Smooth muscle cell (in vitro differentiated cells): ENCODE results near the gene ROPN1L. TPM values are rescaled to one million over a fixed set of nuclear protein-coding genes. Genes with fewer than 3 reads are reported as not detected.

ENCODE experiments used
- DNase-seq: peaks from one replicate; lab custom pipeline; 2025; ENCODE audit not compliant: unreplicated experiment; lab: John Stamatoyannopoulos, UW
- H2AFZ ChIP-seq: fragments of 200-600 bp; sonication (generic); 2 replicates; pipeline ENCODE4 v1.6.0; 2016; ENCODE audit warnings: antibody characterized with exemption, low read depth, mild to moderate bottlenecking
- H3F3A ChIP-seq: fragments of 200-600 bp; sonication (generic); 2 replicates; pipeline ENCODE4 v1.6.0; 2017; ENCODE audit warnings: antibody characterized with exemption, low read depth
- H3K27ac ChIP-seq: fragments of 200-600 bp; sonication (generic); 2 replicates; pipeline ENCODE4 v1.5.1; 2016; ENCODE audit warnings: low read depth, mild to moderate bottlenecking
- H3K27me3 ChIP-seq: fragments of 200-600 bp; sonication (generic); 2 replicates; pipeline ENCODE4 v1.6.1; 2016; ENCODE audit warnings: low read depth, mild to moderate bottlenecking
- H3K36me3 ChIP-seq: fragments of 200-600 bp; sonication (generic); 2 replicates; pipeline ENCODE4 v1.5.1; 2016; ENCODE audit warnings: low read depth
- H3K4me1 ChIP-seq: fragments of 200-600 bp; sonication (generic); 2 replicates; pipeline ENCODE4 v1.5.1; 2016; ENCODE audit warnings: low read depth
- H3K4me2 ChIP-seq: fragments of 200-600 bp; sonication (generic); 2 replicates; pipeline ENCODE4 v1.6.0; 2016; ENCODE audit warnings: mild to moderate bottlenecking
- H3K4me3 ChIP-seq: fragments of 200-600 bp; sonication (generic); 2 replicates; pipeline ENCODE4 v1.5.1; 2016; ENCODE audit warnings: mild to moderate bottlenecking
- H3K79me2 ChIP-seq: fragments of 200-600 bp; sonication (generic); 2 replicates; pipeline ENCODE4 v1.6.0; 2016; ENCODE audit warnings: low read depth, mild to moderate bottlenecking
- H3K9ac ChIP-seq: fragments of 200-600 bp; sonication (generic); 2 replicates; pipeline ENCODE4 v1.6.0; 2016; ENCODE audit warnings: low read depth
- H3K9me3 ChIP-seq: fragments of 200-600 bp; sonication (generic); replicated peaks from 2 replicates; pipeline ENCODE4 v1.5.1; 2016; ENCODE audit warnings: low read depth
- H4K20me1 ChIP-seq: fragments of 200-600 bp; sonication (generic); 2 replicates; pipeline ENCODE4 v1.6.0; 2016; ENCODE audit warnings: low read depth
- WGBS: methylation state at CpG from one replicate; pipeline ENCODE4 v1.1.7; 2016; ENCODE audit warnings: low lambda C conversion rate; 5-methylcytosine and 5-hydroxymethylcytosine counted together
- polyA plus RNA-seq: library from polyadenylated mRNA; unstranded; fragments of >200 nt; fragmentation: Nextera tagmentation; extraction: Ambion mirVana; gene quantifications from 2 replicates; pipeline ENCODE4 v1.2.1, GENCODE V29; 2016
- total RNA-seq: library from RNA; depleted of rRNA; stranded (reverse); fragments of >200 nt; gene quantifications from 2 replicates; pipeline ENCODE4 v1.2.3, GENCODE V29; 2014
- TF ChIP-seq, protein P1 (sequence below): fragments of 200-600 bp; sonication (generic); IDR thresholded peaks from 2 replicates; pipeline ENCODE4 v1.5.1; 2017; ENCODE audit warnings: borderline replicate concordance, mild to moderate bottlenecking, antibody characterized with exemption; ENCODE audit not compliant: insufficient read depth, poor library complexity, severe bottlenecking

ROPN1L gene
- total and polyA plus RNA-seq, 2 experiments from 2014 or later = 3.0 TPM; not detected in 1

DNA sequence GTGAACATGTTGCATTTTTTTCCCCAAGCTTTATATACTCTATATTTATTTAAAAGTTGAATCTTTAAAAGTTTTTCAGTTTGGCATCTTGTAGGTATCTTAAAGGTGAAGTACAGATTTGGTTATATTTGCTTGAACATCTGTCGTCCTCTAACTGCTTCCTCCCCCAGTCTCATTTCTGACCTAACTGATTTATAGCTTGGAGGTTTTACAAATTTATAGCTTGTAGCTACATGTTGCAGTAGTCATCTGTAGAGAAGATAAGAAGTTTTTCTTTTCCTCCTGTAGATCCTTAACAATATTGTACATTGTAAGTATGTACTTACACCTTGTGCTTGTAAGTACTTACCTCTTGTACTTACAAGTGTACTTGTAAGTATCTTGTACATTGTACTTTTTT, 31.0 kb upstream of the ROPN1L start:
- Histone ChIP-seq H3F3A (no peaks in the 10 kb centered on the region), H3K79me2 (no peaks in the 10 kb centered on the region), H3K9me3 (no peaks in the 10 kb centered on the region), H3K4me3 (no peak overlapping the region), H3K4me2 (no peak overlapping the region), H2AFZ (no peak overlapping the region), H3K27ac (no peak overlapping the region), H3K9ac (no peak overlapping the region), H4K20me1 (peaks cover 12% of the 10 kb centered on the region), H3K4me1 (no peaks in the 10 kb centered on the region), H3K36me3 (peaks cover 46% of the 10 kb centered on the region), H3K27me3 (no peaks in the 10 kb centered on the region)
- DNase-seq = no peak
- 89% methylated on average over 1 of the region's 1 CpG for WGBS
- TF ChIP-seq, protein P1, sequence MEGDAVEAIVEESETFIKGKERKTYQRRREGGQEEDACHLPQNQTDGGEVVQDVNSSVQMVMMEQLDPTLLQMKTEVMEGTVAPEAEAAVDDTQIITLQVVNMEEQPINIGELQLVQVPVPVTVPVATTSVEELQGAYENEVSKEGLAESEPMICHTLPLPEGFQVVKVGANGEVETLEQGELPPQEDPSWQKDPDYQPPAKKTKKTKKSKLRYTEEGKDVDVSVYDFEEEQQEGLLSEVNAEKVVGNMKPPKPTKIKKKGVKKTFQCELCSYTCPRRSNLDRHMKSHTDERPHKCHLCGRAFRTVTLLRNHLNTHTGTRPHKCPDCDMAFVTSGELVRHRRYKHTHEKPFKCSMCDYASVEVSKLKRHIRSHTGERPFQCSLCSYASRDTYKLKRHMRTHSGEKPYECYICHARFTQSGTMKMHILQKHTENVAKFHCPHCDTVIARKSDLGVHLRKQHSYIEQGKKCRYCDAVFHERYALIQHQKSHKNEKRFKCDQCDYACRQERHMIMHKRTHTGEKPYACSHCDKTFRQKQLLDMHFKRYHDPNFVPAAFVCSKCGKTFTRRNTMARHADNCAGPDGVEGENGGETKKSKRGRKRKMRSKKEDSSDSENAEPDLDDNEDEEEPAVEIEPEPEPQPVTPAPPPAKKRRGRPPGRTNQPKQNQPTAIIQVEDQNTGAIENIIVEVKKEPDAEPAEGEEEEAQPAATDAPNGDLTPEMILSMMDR = no peak

DNA sequence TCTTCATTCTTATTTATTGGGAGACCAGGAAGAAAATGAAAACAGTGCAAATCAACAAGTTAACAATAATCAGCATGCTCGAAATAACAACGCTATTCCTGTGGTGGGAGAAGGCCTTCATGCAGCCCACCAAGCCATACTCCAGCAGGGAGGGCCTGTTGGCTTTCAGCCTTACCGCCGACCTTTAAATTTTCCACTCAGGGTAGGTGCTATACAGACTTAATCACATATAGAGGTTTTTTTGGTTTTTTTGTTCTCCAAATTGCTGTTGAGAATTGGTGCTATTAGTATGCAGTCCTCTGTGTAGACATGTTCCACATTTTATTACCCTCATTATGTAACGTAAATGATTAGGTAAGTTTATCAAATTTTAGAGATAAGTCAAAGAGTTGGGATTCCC, 30.3 kb upstream of the ROPN1L start:
- no peaks in the 10 kb centered on the region for H3K79me2 ChIP-seq
- H3K27me3 ChIP-seq = no peaks in the 10 kb centered on the region
- H3K27ac ChIP-seq = no peak overlapping the region
- H4K20me1 ChIP-seq = peaks cover 12% of the 10 kb centered on the region
- peaks cover 43% of the 10 kb centered on the region for H3K36me3 ChIP-seq
- H3K4me1 ChIP-seq = no peaks in the 10 kb centered on the region
- no peaks in the 10 kb centered on the region for H3K9me3 ChIP-seq
- no peak overlapping the region for H3K9ac ChIP-seq
- no peak overlapping the region for H3K4me3 ChIP-seq
- no peaks in the 10 kb centered on the region for H3F3A ChIP-seq
- no peak for DNase-seq
- TF ChIP-seq, protein P1 = no peak
- 97% methylated on average over 5 of the region's 5 CpGs for WGBS
- H3K4me2 ChIP-seq = no peak overlapping the region
- no peak overlapping the region for H2AFZ ChIP-seq

DNA sequence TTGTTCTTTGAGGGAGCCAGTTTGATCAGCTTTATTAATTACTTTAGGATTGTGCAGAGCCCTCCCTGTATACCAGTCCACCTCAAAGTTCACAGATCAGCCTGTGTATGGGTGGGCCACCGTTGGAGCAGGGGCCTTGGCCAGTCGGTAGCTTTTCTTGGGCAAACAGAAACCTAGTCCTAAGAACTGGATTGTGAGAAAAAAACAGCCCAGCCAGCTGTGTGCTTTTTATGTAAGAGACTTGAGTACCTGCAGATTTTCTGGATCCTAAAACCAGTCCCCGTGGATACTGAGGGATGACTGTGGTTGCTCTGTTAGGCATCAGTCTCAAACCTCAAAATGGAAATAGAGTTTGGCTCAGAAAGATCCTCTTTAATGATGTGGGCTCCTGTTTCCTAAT, 24.8 kb upstream of the ROPN1L start:
- no peak overlapping the region for H3K4me2 ChIP-seq
- H3K27me3 ChIP-seq = no peaks in the 10 kb centered on the region
- no peak overlapping the region for H3K4me3 ChIP-seq
- H3K27ac ChIP-seq = no peak overlapping the region
- no peak overlapping the region for H2AFZ ChIP-seq
- TF ChIP-seq, protein P1 = no peak
- H3K9ac ChIP-seq = no peak overlapping the region
- H3K36me3 ChIP-seq = peaks cover 35% of the 10 kb centered on the region
- no peaks in the 10 kb centered on the region for H3F3A ChIP-seq
- H4K20me1 ChIP-seq = peaks cover 22% of the 10 kb centered on the region
- H3K79me2 ChIP-seq = no peaks in the 10 kb centered on the region
- no peaks in the 10 kb centered on the region for H3K9me3 ChIP-seq
- no peaks in the 10 kb centered on the region for H3K4me1 ChIP-seq
- no peak for DNase-seq
- 97% methylated on average over 3 of the region's 3 CpGs for WGBS

DNA sequence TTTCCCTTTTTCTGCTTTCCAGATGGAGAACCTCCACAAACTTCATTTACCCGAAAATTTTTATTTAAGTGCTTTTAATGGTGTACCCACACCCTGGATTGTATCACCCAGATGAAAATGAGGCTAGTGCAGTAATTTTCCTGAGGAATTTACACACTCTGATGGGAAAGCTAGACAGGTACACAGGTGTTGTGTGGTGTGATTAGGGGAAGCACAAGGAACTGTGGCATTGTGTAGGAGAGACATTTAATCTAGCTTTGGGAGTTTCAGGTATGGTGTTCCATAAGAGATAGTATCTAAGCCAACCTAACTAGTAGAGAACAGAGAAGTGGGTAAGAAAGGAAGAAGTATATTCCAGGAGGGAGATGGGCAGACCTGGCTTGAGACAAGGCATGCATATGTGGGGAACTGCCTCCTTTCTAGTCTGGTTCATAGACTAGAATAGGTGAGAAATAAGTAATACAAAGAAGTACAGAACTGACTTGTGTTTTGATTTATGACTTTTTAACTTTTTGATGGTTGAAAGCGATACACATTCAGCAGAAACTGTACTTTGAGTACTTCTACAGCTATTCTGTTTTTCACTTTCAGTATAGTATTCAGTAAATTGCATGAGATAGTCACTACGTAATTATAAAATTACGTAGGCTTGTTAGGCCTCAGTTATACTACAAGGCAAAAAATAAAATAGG, 22.9 kb upstream of the ROPN1L start:
- no peak overlapping the region for H2AFZ ChIP-seq
- no peaks in the 10 kb centered on the region for H3K79me2 ChIP-seq
- H3K9ac ChIP-seq = no peak overlapping the region
- no peak for DNase-seq
- no peaks in the 10 kb centered on the region for H3K4me1 ChIP-seq
- H3K27ac ChIP-seq = no peak overlapping the region
- H3K4me2 ChIP-seq = no peak overlapping the region
- no peak overlapping the region for H3K4me3 ChIP-seq
- peaks cover 28% of the 10 kb centered on the region for H3K36me3 ChIP-seq
- no peaks in the 10 kb centered on the region for H3K27me3 ChIP-seq
- H4K20me1 ChIP-seq = peaks cover 29% of the 10 kb centered on the region
- TF ChIP-seq, protein P1 = no peak
- 99% methylated on average over 4 of the region's 4 CpGs for WGBS
- H3K9me3 ChIP-seq = no peaks in the 10 kb centered on the region
- H3F3A ChIP-seq = no peaks in the 10 kb centered on the region
